Stomach (tissue), 4 donors: Measurements from ENCODE around the gene USP6NL.

Source experiments
- CTCF ChIP-seq, 7 experiments: fragments of 450-650 bp in 4 of 7; fragments of 200-600 bp in 3 of 7; sonication (generic) in 3 of 7; IDR thresholded peaks; one replicate each; pipeline ENCODE4 v1.5.1; 2016 to 2019; ENCODE audit warnings: antibody characterized with exemption in 7 of 7, control low read depth in 2 of 7, mild to moderate bottlenecking in 1 of 7
- EP300 ChIP-seq: sonication (generic); formaldehyde crosslinking; IDR thresholded peaks from one replicate; pipeline ENCODE4 v1.6.1; 2017; ENCODE audit warnings: antibody characterized with exemption

DNA sequence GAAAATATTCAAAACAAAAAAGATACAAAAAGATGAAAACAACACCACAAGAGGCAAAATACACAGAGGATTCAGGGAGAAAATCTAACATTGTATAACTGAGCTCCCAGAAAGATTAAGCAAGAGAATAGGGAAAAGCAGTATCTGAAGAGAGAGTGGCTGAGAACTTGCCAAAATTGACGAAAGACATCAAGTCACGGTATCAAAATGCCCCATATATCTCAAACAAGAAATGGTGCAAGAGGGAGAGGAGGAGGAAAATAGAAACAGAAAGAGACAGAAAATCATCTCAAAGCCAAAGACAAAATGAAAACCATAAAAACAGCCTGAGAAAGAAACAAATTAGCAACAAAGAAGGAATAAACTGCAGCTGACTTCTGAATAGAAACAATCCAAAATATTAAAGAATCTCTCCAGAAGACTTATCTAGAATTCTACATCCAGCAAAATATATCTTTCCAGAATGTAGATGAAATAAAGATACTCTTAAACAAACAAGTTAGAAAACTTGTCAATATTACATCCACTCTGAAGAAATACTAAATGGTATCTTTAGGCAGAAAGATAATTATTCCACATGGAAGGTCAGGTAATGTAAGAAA, 5.5 kb downstream of the USP6NL start:
- TF ChIP-seq EP300 (no peak), CTCF (IDR thresholded peaks at IDR 0.05) (no peak)
